ENCODE results near the gene C1QTNF12.
A peak's percentile ranks its signal among the peaks of the same experiment; 100 is the strongest.

C1QTNF12 gene

DNA sequence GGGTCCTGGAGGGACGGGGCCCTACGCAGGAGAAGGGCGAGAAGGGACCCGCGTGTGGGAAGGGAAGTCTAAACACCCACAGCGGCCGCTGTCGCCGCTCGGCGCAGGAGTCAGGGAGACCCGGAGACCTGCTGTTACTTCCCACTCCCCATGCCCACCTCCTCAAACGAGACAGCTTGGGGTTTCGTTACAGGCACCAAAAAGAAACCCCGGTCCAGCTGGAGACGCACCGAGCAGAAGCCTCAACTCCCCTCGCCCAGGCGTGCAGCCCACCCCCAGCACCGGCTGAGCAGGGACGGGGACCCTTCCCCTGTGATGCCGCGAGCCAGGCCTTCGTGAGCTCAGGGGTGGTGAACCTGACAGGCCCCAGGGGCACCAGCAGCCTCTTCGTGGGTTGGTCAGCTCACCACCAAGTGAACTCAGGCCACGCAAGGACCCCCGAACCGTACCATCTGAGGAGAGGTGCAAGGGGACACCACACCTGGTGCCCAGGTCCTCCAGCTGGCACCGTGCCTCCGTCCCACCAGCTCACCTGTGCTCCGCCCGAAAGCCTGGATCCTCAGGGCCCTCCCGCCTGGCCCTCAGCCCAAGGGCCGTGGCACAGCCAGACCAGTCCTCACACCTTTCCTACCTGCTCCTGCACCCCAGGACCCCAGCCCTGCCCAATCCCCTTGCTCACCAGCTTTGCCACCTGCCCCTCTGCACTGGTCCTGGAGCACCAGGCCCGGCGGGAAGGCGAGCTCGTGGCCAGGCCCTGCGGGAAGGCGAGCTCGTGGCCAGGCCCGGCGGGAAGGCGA, 19.8 kb downstream of the C1QTNF12 start:
- no peak for DNase-seq

DNA sequence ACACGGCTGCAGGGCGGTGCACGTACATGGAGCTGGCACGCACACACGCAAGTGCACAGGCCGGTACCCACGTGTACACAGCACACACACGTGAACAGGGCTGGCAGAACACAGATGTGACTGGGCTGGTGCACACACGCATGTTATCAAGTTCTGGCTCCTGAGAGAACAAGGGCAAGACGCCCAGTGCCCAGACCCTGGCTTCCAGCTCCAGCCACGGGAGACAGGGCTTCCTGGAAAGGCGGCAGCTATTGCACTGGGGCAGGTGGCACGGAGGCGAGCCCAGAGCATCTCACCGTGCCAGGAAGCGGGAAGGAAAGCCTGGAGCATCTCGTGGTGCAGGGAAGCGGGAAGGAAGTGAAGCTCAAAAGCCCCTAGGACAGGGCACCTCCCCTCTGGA, 20.6 kb downstream of the C1QTNF12 start:
- DNase-seq, result no peak

- no peak for DNase-seq
These were observed 21.2 kb downstream of the C1QTNF12 start for GRCh38 chr1:1225238-1225845.

DNA sequence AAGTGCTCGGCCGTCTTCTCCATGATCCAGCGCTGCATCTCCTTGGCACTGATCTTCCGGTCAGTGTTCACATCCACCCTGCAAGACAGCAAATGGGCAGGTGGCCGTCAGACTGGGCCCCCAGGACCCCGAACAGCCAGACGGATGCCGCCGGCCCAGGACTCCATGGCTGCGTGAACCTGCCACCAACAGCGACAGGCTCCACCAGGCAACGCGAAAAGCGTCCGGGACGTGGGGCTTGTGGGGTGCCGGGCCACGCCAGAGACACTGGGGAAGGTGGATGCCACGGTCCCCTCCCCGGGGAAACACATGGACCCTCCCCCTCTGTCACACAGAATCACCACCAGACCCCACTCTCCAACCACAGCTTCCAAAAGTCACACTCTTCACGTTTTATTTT, 22.6 kb downstream of the C1QTNF12 start:
- no peak for DNase-seq

DNA sequence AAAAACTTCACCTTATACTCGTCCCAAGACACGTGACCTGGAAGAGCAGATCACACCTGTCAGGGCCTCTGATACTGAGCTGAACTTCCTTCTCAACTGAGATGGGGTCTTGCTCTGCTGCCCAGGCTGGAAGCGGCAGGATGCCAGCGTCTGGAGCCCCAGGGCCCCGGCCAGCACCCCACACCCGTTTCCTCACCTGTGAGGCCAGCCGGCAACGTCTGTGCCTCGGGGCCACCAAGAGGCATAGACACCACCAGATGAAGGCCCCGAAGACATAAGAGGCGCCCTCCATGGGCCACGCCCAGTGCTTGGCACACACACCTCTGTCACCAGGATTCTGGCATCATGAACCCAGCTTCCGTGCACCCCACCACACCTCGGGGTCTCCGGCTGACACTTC, 23.2 kb downstream of the C1QTNF12 start:
- no peak for DNase-seq

DNA sequence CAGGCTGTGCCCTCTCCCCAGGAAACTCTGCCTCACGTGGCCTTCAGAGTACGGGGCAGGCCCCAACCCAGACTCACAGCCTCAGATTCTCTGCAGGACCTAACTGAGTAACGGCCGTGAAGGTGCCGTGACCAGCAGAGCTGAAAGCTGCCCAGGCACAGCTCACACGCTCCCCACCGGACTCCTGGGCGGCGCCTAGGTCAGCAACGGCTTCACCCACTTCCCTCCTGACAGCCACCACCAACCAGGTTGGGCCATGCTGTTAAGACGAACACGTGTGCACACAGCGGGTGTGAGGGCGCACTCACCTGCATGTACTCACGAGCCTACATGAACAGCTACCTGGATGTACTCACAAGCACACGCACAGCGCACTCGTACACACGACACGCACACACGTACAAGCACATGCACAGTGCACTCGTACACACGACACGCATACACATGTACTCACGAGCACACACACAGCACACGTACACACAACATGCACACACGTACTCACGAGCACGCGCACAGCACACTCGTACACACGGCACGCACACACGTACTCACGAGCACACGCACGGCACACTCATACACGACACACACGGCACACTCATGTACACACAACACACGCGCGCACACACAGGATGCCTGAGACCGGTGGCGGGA, 23.8 kb downstream of the C1QTNF12 start:
- no peak for DNase-seq

DNA sequence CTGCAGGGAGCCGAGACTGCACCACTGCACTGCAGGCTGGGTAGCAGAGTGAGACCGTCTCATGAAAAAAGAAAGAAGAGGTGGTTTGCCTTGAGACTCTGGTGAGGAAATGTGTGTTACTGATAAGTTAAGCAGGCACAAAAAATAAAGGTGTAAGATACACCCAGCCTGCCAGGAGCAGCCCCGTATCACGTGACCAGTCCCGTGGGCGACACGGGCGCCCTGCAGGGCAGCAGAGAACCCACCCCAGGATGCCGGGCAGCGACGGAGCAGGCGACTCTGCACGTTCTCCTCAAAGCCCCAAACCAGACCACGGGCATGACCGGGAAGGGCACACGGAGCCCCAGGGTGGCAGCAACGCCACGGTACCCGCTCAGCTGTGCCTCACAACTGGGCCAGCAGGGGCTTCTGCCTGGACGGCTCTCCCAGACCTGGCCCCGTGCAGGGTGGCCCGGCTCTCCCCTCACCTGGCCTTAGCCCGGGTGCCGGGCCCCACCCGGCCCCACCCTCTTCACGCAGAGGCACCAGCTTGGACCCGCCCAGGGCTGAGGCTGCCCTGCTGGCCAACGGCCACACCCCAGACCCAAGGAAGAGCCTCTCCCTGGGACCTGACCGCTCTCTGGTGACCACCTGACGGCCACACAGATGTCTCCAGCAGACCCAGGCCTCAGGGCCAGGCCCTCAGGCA, 24.5 kb downstream of the C1QTNF12 start:
- no peak for DNase-seq

GRCh38 chr1:1220197-1220596, 26.3 kb downstream of the C1QTNF12 start:
- DNase-seq, result no peak

DNA sequence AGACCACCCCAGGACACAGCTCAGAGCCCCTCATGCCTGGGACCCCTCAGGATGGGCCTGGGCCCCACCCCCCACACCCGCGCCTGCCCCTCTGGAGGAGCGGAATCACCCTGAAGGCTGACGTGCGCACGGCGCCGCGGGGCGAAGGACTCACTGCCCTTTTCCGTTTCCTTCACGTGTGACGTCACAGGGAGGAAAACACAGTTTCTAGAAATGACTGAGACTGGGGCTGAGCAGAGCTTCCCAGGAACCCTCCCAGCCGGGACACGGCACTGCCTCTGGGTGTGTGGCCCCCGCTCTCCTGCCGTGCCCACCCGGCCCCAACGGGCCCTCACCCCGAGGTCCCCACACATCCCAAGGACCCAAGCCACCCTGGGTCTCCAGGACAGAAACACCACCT, 27.2 kb downstream of the C1QTNF12 start:
- DNase-seq, result peak; percentile 52

GRCh38 chr1:1218524-1219200, 27.9 kb downstream of the C1QTNF12 start:
- DNase-seq, result no peak

DNA sequence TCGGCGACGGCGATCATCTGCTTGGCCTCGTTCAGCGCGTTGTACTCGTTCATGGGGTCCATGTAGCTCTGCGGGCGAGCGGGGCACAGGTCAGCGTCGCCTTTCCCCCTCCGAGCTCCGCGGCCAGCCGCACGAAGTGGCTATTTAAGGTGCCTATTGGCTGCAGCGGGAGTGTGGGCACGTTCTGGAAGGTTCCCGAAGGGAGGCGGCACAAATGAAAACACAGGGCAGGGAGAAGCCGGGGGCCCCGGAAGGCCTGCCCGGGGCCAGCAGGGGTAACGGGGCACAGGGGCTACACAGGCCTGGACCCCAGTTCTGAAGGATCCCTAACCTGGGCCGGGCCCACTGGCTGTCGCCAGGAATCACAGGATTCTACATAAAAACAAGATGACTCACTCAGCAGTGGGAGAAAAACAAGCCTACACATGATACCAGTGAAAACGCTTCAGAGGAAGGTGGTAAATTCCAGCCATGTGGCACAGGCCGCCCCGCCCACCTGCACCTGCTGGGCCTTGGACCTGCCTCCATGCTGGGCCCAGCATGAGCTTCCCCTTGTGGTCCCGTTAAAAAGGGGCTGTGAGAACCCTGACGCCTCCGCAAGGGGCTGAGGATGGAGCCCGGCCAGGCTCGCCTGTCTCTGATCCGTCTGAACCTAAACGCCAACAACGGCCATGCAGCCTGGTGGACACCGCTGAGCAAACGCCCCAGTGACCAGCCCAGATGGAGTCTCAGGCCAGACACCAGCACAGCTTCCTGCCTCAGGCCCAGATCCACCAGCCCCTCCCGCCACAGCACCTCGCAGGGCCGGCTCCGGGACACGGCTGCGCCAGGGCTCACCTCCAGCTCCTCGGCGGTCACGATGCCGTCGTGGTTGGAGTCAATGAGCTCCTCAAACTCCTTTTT, 28.6 kb downstream of the C1QTNF12 start:
- DNase-seq, result peak; percentile 35

DNA sequence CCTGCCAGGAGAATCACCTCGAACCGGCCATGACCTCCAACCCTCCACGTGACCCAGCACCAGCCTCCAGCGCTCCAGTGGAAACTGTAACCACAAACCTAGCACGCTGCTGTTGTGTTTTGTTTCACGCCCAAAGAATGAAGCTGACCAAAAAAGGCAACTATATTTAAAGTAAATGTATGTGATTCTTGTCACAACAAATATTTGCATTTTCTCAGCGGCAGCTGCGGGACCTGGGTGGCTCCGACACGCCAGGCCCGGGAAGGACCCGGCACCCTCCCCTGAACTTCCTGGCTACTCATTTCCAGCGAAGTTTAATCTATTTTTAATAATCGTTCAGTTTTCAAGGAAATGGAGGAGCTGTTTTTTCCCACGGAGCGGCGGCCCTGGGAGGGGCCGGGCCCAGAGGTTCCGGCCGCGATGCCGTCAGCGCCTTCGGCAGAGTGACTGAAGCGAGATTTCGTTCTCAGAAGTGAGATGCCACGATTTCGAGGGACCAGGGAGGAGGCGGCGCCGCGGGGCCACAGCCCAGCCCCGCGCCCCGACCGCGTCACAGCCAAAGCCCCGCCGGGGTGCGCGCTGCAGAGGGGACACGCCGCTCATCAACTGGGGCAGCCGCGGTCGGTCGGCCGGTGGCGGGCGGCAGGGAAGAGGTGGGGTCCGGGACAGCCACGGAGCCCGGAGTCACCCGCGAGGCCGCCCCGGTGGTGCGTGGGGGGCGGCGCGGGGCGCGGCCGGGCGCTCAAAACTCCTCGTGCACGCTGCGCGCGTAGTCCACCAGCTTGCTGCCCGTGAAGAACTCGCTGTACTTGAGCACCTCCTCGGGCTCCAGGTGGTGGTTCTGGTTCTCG, 29.5 kb downstream of the C1QTNF12 start:
- DNase-seq, result peak; percentile 58

GRCh38 chr1:1215881-1216605, 30.5 kb downstream of the C1QTNF12 start:
- no peak for DNase-seq

DNA sequence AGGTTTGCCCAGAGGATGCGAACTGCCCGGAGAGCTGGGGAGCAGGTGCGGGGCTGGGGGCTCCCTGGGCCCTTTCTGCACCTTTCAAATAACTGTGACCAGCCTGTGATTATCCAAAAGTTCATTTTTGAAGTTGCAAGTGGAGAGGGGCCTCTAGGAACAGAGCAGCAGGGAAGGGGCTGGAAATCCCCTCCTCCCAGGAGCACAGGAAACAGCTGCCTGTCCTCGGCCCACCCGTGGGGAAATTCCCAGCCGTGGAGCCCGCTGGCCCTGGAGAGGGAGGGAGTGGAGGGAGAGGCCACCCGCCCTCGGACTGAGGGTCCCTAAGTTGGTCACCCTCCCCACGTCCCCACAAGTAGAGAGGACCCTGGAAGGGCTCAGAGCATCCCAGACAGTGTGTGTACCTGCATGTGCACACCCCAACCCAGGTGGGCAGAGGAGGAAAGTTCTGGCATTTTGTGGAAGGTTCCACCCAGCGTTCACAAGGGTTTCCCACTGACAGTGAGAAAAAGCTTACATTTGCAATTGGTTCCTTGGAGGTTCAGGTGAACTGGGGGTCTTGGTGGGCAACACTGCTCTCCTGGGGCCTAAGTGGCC, 31.3 kb downstream of the C1QTNF12 start:
- no peak for DNase-seq

- peak; percentile 43 for DNase-seq
These were observed 32.9 kb downstream of the C1QTNF12 start, which contains the start of gene TNFRSF4 for GRCh38 chr1:1213345-1214265. TNFRSF4 (minus strand) TSS chr1:1214153; CDS start chr1:1214127, 26 bp downstream.

DNA sequence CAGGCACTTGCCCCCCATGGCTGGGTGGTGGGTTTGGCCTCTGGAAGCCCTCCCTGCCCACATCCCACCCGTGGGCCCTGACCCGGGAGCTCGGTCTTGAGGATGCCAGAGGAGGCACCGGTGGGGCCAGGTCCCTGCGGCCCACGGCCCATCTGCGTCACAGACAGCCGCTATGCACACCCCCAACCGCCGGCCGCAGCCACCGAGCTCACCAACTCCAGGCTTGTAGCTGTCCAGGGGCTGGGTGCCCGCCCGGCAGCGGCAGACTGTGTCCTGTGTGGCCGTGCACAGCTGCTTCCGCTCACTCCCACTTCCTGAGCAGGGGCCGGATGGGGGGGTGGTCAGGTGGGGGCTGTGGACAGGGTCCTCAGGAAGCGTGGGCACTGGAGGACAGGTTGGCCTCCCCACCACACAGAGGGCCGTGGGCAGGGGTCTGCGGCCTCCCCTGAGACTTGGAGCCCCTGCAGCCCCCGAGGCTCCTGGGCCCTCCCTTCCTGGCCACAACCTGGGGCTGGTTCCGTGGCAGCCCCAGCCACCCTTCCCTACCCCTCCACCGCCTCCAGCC, 33.7 kb downstream of the C1QTNF12 start:
- peak; percentile 58 for DNase-seq

- DNase-seq, result peak; percentile 4
These were observed 34.7 kb downstream of the C1QTNF12 start for GRCh38 chr1:1211541-1212441.

Data from CD4-positive, alpha-beta T cell treated with Interleukin-17A for 4 hours (primary cell).